K562 (cell line): Measurements from ENCODE around the gene ENPP7. TPM values are rescaled to one million over a fixed set of nuclear protein-coding genes. Genes with fewer than 3 reads are reported as not detected.

Source experiments
- ATAC-seq: fragments of 200-7000 bp; cut with Tn5 transposase; 3 replicates; pipeline ENCODE4 v1.9.1; 2020; ENCODE audit warnings: moderate library complexity
- BruUV-seq: library from RNA; stranded (reverse); fragments of 400-500 nt; replicated peaks from 2 replicates; lab custom pipeline; 2021; lab: Mats Ljungman, UMichigan
- CTCF ChIA-PET: fragments of 300-600 bp; formaldehyde crosslinking; extraction: SDS; loops from one replicate; lab custom pipeline; 2021; ENCODE audit warnings: low intra/inter-chr PET ratio; lab: Yijun Ruan, JAX
- POLR2A ChIA-PET: fragments of 300-600, 350-650 bp; sonication (Branson Sonifier 250); formaldehyde crosslinking; extraction: SDS; loops from one replicate; lab custom pipeline; 2021; ENCODE audit warnings: antibody characterized with exemption, inconsistent platforms; lab: Yijun Ruan, JAX
- DNase-seq, 4 experiments: peaks; one replicate each; pipeline versions ENCODE4 v3.0.0 to v3.0.0-alpha.2; 2011 to 2018; ENCODE audit warnings: low spot score in 3 of 4, mixed read lengths in 3 of 4; ENCODE audit errors: extremely low read depth in 1 of 4
- FAIRE-seq: peaks from 2 replicates; lab custom pipeline; 2011; peaks lifted over from hg19 to GRCh38; lab: Jason Lieb, UNC
- H2AFZ ChIP-seq: 2 replicates; pipeline ENCODE4 v1.6.0; 2011; ENCODE audit warnings: low read depth, low read length, control low read depth, inconsistent platforms
- H3K27ac ChIP-seq: fragments of 200-600 bp; 3 replicates; pipeline ENCODE4 v1.8.0; 2011; ENCODE audit warnings: low read depth, mild to moderate bottlenecking, control low read depth, inconsistent platforms, low read length, moderate library complexity, mixed read lengths; ENCODE audit errors: extremely low read depth
- H3K27me3 ChIP-seq, 2 experiments: fragments of 300-600 bp in 1 of 2; 2 replicates in 1 of 2; 3 replicates in 1 of 2; pipeline versions ENCODE4 v1.6.0 to v1.8.0; 2011; ENCODE audit warnings: inconsistent platforms in 2 of 2, low read length in 2 of 2, mild to moderate bottlenecking in 1 of 2, mixed read lengths in 1 of 2, moderate library complexity in 1 of 2; ENCODE audit not compliant: control insufficient read depth in 2 of 2, insufficient read depth in 2 of 2
- H3K36me3 ChIP-seq: fragments of 300-600 bp; 3 replicates; pipeline ENCODE4 v1.8.0; 2011; ENCODE audit warnings: mild to moderate bottlenecking, low read length, inconsistent platforms; ENCODE audit not compliant: control insufficient read depth, insufficient read depth
- H3K4me1 ChIP-seq, 2 experiments: fragments of 200-600 bp in 1 of 2; replicated peaks in 1 of 2; 2 replicates in 1 of 2; 3 replicates in 1 of 2; pipeline versions ENCODE4 v1.5.1 to v1.8.0; 2011; ENCODE audit warnings: inconsistent platforms in 2 of 2, low read length in 2 of 2, mild to moderate bottlenecking in 1 of 2, mixed read lengths in 1 of 2, moderate library complexity in 1 of 2; ENCODE audit not compliant: control insufficient read depth in 2 of 2, insufficient read depth in 2 of 2
- H3K4me2 ChIP-seq: 2 replicates; pipeline ENCODE4 v1.6.1; 2011; ENCODE audit warnings: low read length, control low read depth, inconsistent platforms, mixed read lengths; ENCODE audit not compliant: insufficient read depth
- H3K4me3 ChIP-seq: fragments of 200-600 bp; sonication (generic), shearing (Covaris generic); 2 replicates; pipeline ENCODE4 v1.5.1; 2016; ENCODE audit warnings: control low read depth, inconsistent platforms
- H3K79me2 ChIP-seq: fragments of 200-600 bp; 3 replicates; pipeline ENCODE4 v1.8.0; 2011; ENCODE audit warnings: low read length, inconsistent platforms; ENCODE audit not compliant: control insufficient read depth, insufficient read depth
- H3K9ac ChIP-seq, 2 experiments: 2 replicates each; pipeline versions ENCODE4 v1.6.0 to v1.6.1; 2011; ENCODE audit warnings: low read depth in 2 of 2, low read length in 2 of 2, control low read depth in 1 of 2, inconsistent platforms in 1 of 2, mild to moderate bottlenecking in 1 of 2, mixed read lengths in 1 of 2; ENCODE audit not compliant: insufficient read depth in 1 of 2
- H3K9me1 ChIP-seq: one replicate; pipeline ENCODE4 v1.6.0; 2011; ENCODE audit warnings: inconsistent platforms, mild to moderate bottlenecking, low read length, moderate library complexity; ENCODE audit not compliant: control insufficient read depth, insufficient read depth
- H3K9me3 ChIP-seq: replicated peaks from 2 replicates; pipeline ENCODE4 v1.5.1; 2011; ENCODE audit warnings: low read depth, low read length, inconsistent platforms; ENCODE audit not compliant: control insufficient read depth, insufficient read depth
- H4K20me1 ChIP-seq: replicated peaks from 2 replicates; pipeline ENCODE4 v1.6.1; 2011; ENCODE audit warnings: low read length, inconsistent platforms, mixed read lengths; ENCODE audit not compliant: control insufficient read depth, insufficient read depth
- SAFB ChIP-seq: fragments of 200-400 bp; formaldehyde crosslinking; IDR thresholded peaks from 2 replicates; pipeline ENCODE4 v1.6.1; 2017; ENCODE audit warnings: low read depth, low read length, borderline replicate concordance
- USF1 ChIP-seq: sonication (generic); formaldehyde crosslinking; IDR thresholded peaks from 2 replicates; pipeline ENCODE4 v1.9.0; 2022; ENCODE audit warnings: mild to moderate bottlenecking, missing genetic modification reagents
- WGBS: fragments of 100-300 bp; shearing (Covaris generic); methylation state at CpG from one replicate; pipeline ENCODE4 v1.1.6; 2016; ENCODE audit warnings: low coverage, mixed read lengths; ENCODE audit not compliant: insufficient coverage; ENCODE audit errors: missing lambda C conversion rate; 5-methylcytosine and 5-hydroxymethylcytosine counted together
- in situ Hi-C: fragments of 300-500 bp; cut with MboI; formaldehyde crosslinking; loops from 4 replicates; pipeline ENCODE4 v1.15.0; 2018; ENCODE audit warnings: inconsistent platforms, mixed read lengths
- intact Hi-C: fragments of 100-400 bp; cut with micrococcal nuclease; formaldehyde crosslinking; loops from 2 replicates; pipeline ENCODE4 v1.14.2; 2022
- polyA plus RNA-seq, 8 experiments: library from polyadenylated mRNA; depleted of rRNA in 4 of 8; stranded (reverse) in 5 of 8; unstranded in 3 of 8; fragments of >200 nt; fragmentation: Nextera tagmentation in 2 of 8; fragmentation: Illumina TruSeq in 1 of 8; extraction: Ambion mirVana in 2 of 8; extraction: Trizol in 1 of 8; gene quantifications; 2 replicates each; pipeline versions ENCODE4 v1.2.1 to v1.2.3, GENCODE V29; 2011 to 2014; ENCODE audit warnings: inconsistent platforms in 1 of 8, missing spikeins in 1 of 8
- total RNA-seq, 7 experiments: library from RNA; depleted of rRNA in 6 of 7; stranded (reverse); fragments of >200 nt in 6 of 7; fragmentation: Illumina TruSeq in 2 of 7; extraction: Trizol in 2 of 7; gene quantifications; 2 replicates each; pipeline versions ENCODE4 v1.2.1 to v1.2.3, GENCODE V29; 2011 to 2021; ENCODE audit warnings: low replicate concordance in 1 of 7
- TF ChIP-seq, protein P1 (sequence below): fragments of 250-450 bp; sonication (Bioruptor Pico); IDR thresholded peaks from 2 replicates; pipeline ENCODE4 v1.4.0; 2020; ENCODE audit warnings: mild to moderate bottlenecking, moderate library complexity

Gene ENPP7
- total and polyA plus RNA-seq, 9 of the 15 experiments (the other 6 are each of a cell fraction or from before 2014, with no cell fraction given), result not detected

GRCh38 chr17:79685121-79685520 lies 45.6 kb upstream of the ENPP7 start:
- no peak overlapping the region for H3K4me2 ChIP-seq
- no peaks in the 10 kb centered on the region for H3K79me2 ChIP-seq
- POLR2A ChIA-PET, result interaction anchor here (0.6 kb wide), 1 partner anchor 9 kb away, joined by 4 read pairs; no protein-coding TSS in a partner anchor
- FAIRE-seq (no peak), ATAC-seq (peak; percentile 14; the same call in 2 of the 3 replicates), DNase-seq (no peak)
- WGBS, result 3% methylated on average over 7 of the region's 9 CpGs
- intact Hi-C loops, result no loop called here
- H3K9ac ChIP-seq, result no peak overlapping the region
- CTCF ChIA-PET, result no interaction called here
- BruUV-seq, result no TSS peak
- TF ChIP-seq SAFB, result no peak
- 0 out of 2 replicates have a peak, but pooled peaks have one; percentile 22 for TF ChIP-seq USF1 (CRISPR knock-in tag)
- TF ChIP-seq, protein P1, sequence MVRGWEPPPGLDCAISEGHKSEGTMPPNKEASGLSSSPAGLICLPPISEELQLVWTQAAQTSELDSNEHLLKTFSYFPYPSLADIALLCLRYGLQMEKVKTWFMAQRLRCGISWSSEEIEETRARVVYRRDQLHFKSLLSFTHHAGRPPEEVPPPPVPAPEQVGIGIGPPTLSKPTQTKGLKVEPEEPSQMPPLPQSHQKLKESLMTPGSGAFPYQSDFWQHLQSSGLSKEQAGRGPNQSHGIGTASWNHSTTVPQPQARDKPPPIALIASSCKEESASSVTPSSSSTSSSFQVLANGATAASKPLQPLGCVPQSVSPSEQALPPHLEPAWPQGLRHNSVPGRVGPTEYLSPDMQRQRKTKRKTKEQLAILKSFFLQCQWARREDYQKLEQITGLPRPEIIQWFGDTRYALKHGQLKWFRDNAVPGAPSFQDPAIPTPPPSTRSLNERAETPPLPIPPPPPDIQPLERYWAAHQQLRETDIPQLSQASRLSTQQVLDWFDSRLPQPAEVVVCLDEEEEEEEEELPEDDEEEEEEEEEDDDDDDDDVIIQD (CRISPR knock-in tag), result no peak
- no peaks in the 10 kb centered on the region for H3K36me3 ChIP-seq
- H3K9me1 ChIP-seq, result no peaks in the 10 kb centered on the region
- H3K9me3 ChIP-seq, result no peaks in the 10 kb centered on the region
- H2AFZ ChIP-seq, result no peak overlapping the region
- no peak overlapping the region for H3K27ac ChIP-seq
- 0 out of 2 replicates have a peak, but pooled peaks cover 3% of the 10 kb centered on the region for H4K20me1 ChIP-seq
- H3K4me1 ChIP-seq, result peaks cover 0 to 5% of the 10 kb centered on the region in 2 experiments; a peak in 2 of 5 replicates
- no peak overlapping the region for H3K4me3 ChIP-seq
- in situ Hi-C loops, result no loop called here
- peaks cover 44 to 70% of the 10 kb centered on the region in 2 experiments for H3K27me3 ChIP-seq
